ENCODE data around the gene MYO15B.

MYO15B gene

DNA sequence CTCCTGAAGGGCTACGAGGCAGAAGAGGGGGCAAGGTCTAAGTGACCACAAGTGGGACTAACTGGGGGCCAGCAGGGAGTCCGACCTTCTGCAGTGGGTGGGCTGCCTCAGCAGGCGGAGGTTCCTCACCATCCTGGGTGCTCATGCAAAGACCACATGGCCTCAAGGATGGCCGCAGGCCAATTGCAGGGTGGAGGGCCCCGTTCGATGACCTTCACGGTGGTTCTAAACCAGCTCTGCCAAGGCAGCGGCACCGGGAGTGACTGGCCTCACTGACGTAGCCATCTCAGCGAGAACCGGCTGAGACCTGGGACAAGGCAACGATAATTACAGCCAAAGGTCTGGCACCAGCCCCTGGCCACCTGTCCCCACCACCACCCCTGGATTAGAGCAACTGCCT lies 51.3 kb downstream of the MYO15B start:
- TF ChIP-seq, protein P1, sequence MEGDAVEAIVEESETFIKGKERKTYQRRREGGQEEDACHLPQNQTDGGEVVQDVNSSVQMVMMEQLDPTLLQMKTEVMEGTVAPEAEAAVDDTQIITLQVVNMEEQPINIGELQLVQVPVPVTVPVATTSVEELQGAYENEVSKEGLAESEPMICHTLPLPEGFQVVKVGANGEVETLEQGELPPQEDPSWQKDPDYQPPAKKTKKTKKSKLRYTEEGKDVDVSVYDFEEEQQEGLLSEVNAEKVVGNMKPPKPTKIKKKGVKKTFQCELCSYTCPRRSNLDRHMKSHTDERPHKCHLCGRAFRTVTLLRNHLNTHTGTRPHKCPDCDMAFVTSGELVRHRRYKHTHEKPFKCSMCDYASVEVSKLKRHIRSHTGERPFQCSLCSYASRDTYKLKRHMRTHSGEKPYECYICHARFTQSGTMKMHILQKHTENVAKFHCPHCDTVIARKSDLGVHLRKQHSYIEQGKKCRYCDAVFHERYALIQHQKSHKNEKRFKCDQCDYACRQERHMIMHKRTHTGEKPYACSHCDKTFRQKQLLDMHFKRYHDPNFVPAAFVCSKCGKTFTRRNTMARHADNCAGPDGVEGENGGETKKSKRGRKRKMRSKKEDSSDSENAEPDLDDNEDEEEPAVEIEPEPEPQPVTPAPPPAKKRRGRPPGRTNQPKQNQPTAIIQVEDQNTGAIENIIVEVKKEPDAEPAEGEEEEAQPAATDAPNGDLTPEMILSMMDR (IDR thresholded peaks at IDR 0.05; ENCODE audit: low read depth, low read length, missing control alignments): no peak
- no peak overlapping the region for H3K4me3 ChIP-seq (replicated peaks; ENCODE audit: low read depth, low read length)
- DNase-seq (ENCODE audit: extremely low read depth, low read depth): no peak

DNA sequence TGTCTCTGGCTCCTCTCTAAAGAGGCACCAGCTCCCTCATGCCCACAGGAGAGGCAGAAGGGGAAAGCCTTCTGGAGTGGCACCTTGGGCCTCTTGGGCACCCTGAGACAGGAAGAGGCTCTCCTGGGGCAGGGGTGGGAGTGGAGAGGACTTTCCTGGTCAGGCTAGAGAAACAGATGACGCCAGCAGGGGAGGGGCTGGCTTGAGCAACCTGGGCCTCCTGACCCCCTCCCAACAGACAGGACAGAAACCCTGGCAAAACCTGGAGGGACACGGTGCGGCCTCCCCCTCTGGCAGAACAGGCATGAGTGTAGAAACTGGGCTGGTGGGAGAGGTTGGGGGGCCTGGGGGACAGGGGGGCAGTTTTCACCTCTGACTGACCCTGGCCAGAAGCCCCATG lies 51.7 kb downstream of the MYO15B start:
- DNase-seq (ENCODE audit: extremely low read depth, low read depth): no peak
- TF ChIP-seq, protein P1 (IDR thresholded peaks at IDR 0.05; ENCODE audit: low read depth, low read length, missing control alignments): no peak

DNA sequence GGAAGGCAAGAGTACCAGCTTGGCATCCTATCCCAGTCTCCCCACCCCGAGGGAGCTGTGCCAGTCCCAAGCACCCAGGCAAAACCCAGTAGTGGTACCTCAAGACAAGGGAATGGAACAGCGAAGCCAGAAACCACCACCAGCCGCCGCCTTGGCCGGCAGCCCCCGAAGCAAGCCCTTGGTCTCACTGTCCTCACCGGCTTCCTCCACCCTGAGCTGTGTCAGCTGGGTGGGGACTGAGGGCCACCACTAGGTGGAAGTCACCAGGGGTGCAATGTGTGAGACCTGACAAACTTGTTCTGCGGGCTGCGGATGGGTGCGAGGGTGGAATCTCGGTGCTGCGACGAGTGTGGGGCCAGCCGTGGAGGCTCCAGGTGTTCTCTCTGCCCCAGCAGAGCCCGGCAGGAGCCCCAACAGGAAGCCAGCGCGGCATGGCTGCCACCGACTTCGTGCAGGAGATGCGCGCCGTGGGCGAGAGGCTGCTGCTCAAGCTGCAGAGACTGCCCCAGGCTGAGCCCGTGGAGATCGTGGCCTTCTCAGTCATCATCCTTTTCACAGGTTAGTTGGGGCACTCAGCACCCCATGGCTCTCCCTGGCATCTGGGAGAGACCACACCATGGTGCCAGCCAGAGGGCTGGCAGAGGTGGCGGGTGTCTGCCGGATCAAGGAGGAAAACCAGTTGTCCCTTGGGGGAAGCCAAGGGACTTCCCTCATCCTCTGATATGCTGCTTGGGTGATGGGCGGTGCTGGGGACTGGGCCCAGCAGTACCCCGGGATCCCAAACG lies 52.4 kb downstream of the MYO15B start:
- TF ChIP-seq, protein P1 (IDR thresholded peaks at IDR 0.05; ENCODE audit: low read depth, low read length, missing control alignments): no peak
- H3K4me3 ChIP-seq (replicated peaks; ENCODE audit: low read depth, low read length): no peak overlapping the region
- DNase-seq (ENCODE audit: extremely low read depth, low read depth): no peak

More for the DNA sequence above, 51.7 kb downstream of the MYO15B start:
- H3K4me3 ChIP-seq (replicated peaks; ENCODE audit: low read depth, low read length): no peak overlapping the region

DNA sequence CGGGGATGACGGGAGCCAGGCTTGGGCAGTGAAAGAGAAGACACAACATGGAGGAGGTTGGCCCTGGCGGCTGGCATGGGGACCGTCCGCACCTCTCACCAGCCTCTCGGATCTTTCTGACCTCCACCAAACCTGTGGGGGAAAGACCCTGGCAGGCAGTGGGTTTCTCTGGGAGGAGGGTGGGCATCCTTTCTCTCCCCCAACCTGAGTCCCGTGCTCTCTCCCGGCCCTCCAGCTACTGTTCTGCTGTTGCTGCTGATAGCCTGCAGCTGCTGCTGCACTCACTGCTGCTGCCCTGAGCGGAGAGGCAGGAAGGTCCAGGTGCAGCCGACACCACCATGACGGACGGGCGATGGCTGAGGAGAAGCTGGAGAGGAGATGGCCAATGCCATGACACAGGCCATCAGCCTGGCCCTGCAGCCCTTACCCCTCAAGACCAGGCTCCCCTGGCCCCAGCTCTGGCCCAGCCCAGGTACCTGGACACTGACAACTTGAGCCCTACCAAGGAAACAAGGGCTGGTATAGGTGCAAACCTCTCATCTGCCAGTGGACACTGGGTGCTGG lies 53.0 kb downstream of the MYO15B start:
- TF ChIP-seq, protein P1 (IDR thresholded peaks at IDR 0.05; ENCODE audit: low read depth, low read length, missing control alignments): no peak
- no peak overlapping the region for H3K4me3 ChIP-seq (replicated peaks; ENCODE audit: low read depth, low read length)

DNA sequence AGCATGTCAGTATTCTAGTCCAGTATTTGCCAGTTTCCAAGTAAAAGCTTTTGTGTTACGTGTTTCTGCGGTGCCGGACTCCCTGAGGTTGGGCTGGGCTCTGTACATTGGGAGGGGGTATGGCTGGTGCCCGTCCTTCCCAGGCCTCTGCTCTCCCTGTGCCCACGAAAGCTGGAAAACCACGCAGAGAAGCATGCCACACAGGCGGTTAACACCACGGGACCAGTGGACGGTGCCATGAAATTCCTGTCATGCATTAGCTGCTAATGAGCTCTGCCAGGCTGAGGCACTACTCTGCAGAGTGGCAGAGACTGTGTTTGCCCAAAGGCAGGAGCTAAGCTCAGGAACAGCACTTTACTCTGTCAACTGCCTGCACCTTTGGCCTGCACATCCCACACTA lies 53.7 kb downstream of the MYO15B start:
- no peak overlapping the region for H3K4me3 ChIP-seq (replicated peaks; ENCODE audit: low read depth, low read length)
- TF ChIP-seq, protein P1 (IDR thresholded peaks at IDR 0.05; ENCODE audit: low read depth, low read length, missing control alignments): no peak
- no peak for DNase-seq (ENCODE audit: extremely low read depth, low read depth)

More for the DNA sequence above, 53.0 kb downstream of the MYO15B start:
- DNase-seq (ENCODE audit: extremely low read depth, low read depth): no peak

DNA sequence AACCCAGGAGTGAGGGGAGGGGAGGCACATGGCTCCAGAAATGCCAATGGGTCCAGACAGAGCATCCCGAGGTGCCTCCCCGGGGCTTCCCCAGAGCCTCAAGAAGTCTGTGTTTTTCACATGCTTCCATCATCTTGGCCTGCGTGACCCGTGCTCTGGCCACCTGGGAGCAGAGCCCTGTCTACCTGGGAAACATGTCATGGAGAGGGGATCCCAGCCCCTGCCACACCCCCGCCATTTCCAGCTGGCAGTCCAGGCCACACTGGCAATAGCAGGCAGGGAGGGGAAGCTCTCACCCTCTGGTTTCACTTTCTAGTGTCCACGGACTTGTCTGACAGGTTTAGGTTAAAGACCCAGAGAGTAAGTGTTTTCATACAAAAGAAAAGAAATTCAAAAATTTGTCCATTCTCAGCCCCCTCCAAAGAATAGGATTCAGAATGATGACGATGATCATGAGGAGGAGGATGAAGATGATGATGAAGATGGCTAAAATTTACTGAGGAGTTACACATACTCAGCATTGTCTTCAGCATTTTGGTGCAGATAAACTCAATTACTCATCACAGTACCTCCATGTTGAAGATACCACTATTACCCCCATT lies 54.7 kb downstream of the MYO15B start:
- DNase-seq (ENCODE audit: extremely low read depth, low read depth): no peak
- H3K4me3 ChIP-seq (replicated peaks; ENCODE audit: low read depth, low read length): no peak overlapping the region
- TF ChIP-seq, protein P1 (IDR thresholded peaks at IDR 0.05; ENCODE audit: low read depth, low read length, missing control alignments): no peak
